Smooth muscle cell of bladder (primary cell): ENCODE data around the gene LRBA. TPM values are rescaled to one million over a fixed set of nuclear protein-coding genes. Genes with fewer than 3 reads are reported as not detected.

Source experiments
- total RNA-seq: library from RNA; depleted of rRNA; stranded (reverse); fragments of >200 nt; gene quantifications from 2 replicates; pipeline ENCODE4 v1.2.3, GENCODE V29; 2014

LRBA gene
- total RNA-seq: 27.6 and 28.6 TPM in 2 replicates

GRCh38 chr4:151014521-151015458 is at the start of gene LRBA:
TSS of gene LRBA (minus strand) at chr4:151015284. CDS start at chr4:151014642, 642 bp downstream.

GRCh38 chr4:150582146-150582872 is 432.8 kb downstream of the LRBA start, which contains the start of gene MAB21L2:
TSS of gene MAB21L2 (plus strand) at chr4:150582151. CDS start at chr4:150583030, 879 bp downstream.

Other genes starting within 250 kb of the LRBA start
- gene RPS3A, start 84.3 kb upstream of the LRBA start, total RNA-seq: 2,280 and 2,755 TPM in 2 replicates